H9 (cell line): ENCODE data around the gene PRUNE1. TPM values are rescaled to one million over a fixed set of nuclear protein-coding genes. Genes with fewer than 3 reads are reported as not detected.

Source experiments
- DNase-seq: peaks from one replicate; pipeline ENCODE4 v3.0.0-alpha.2; 2017
- H2AFZ ChIP-seq: one replicate; pipeline ENCODE4 v1.6.1; 2013; ENCODE audit warnings: mild to moderate bottlenecking, low read length, control low read depth, moderate library complexity
- H2AK5ac ChIP-seq: 2 replicates; pipeline ENCODE4 v1.6.1; 2013; ENCODE audit warnings: low read length, control low read depth, mixed read lengths; ENCODE audit not compliant: insufficient read length
- H2BK120ac ChIP-seq: one replicate; pipeline ENCODE4 v1.6.1; 2013; ENCODE audit warnings: low read depth, mild to moderate bottlenecking, low read length, control low read depth, inconsistent platforms; ENCODE audit not compliant: poor library complexity, severe bottlenecking
- H2BK12ac ChIP-seq: 2 replicates; pipeline ENCODE4 v1.6.1; 2013; ENCODE audit warnings: low read length, control low read depth, mixed read lengths, low read depth; ENCODE audit not compliant: insufficient read length
- H2BK15ac ChIP-seq: 2 replicates; pipeline ENCODE4 v1.6.1; 2013; ENCODE audit warnings: low read depth, low read length, control low read depth
- H2BK20ac ChIP-seq: one replicate; pipeline ENCODE4 v1.6.1; 2013; ENCODE audit warnings: low read depth, mild to moderate bottlenecking, low read length, control low read depth, inconsistent platforms; ENCODE audit not compliant: poor library complexity, severe bottlenecking
- H2BK5ac ChIP-seq: 2 replicates; pipeline ENCODE4 v1.6.1; 2013; ENCODE audit warnings: low read length, control low read depth, mixed read lengths; ENCODE audit not compliant: insufficient read length
- H3K14ac ChIP-seq: 2 replicates; pipeline ENCODE4 v1.6.1; 2013; ENCODE audit warnings: low read length, control low read depth; ENCODE audit not compliant: insufficient read depth
- H3K18ac ChIP-seq: 2 replicates; pipeline ENCODE4 v1.6.1; 2013; ENCODE audit warnings: low read depth, mild to moderate bottlenecking, mixed read lengths, low read length, control low read depth; ENCODE audit not compliant: insufficient read length
- H3K23ac ChIP-seq: 2 replicates; pipeline ENCODE4 v1.6.1; 2013; ENCODE audit warnings: low read length, control low read depth, mixed read lengths, low read depth; ENCODE audit not compliant: insufficient read length
- H3K23me2 ChIP-seq: 2 replicates; pipeline ENCODE4 v1.6.1; 2013; ENCODE audit warnings: low read depth, mild to moderate bottlenecking, mixed read lengths, low read length, control low read depth; ENCODE audit not compliant: insufficient read length, poor library complexity, severe bottlenecking
- H3K27ac ChIP-seq: 2 replicates; pipeline ENCODE4 v1.5.1; 2013; ENCODE audit warnings: low read length, control low read depth, mixed read lengths, low read depth; ENCODE audit not compliant: insufficient read length
- H3K27me3 ChIP-seq: 2 replicates; pipeline ENCODE4 v1.6.1; 2013; ENCODE audit warnings: low read length, control low read depth, inconsistent platforms; ENCODE audit not compliant: insufficient read depth
- H3K4ac ChIP-seq: 2 replicates; pipeline ENCODE4 v1.6.1; 2013; ENCODE audit warnings: low read depth, mild to moderate bottlenecking, control low read depth, inconsistent platforms, low read length, moderate library complexity
- H3K4me1 ChIP-seq: 2 replicates; pipeline ENCODE4 v1.6.1; 2013; ENCODE audit warnings: low read length, control low read depth, inconsistent platforms; ENCODE audit not compliant: insufficient read depth
- H3K4me2 ChIP-seq: 2 replicates; pipeline ENCODE4 v1.6.1; 2013; ENCODE audit warnings: low read length, control low read depth, mixed read lengths; ENCODE audit not compliant: insufficient read length, insufficient read depth
- H3K56ac ChIP-seq: 2 replicates; pipeline ENCODE4 v1.6.1; 2013; ENCODE audit warnings: low read depth, mild to moderate bottlenecking, mixed read lengths, low read length, control low read depth; ENCODE audit not compliant: insufficient read length
- H3K79me1 ChIP-seq: 2 replicates; pipeline ENCODE4 v1.6.1; 2013; ENCODE audit warnings: low read depth, mild to moderate bottlenecking, moderate library complexity, low read length, control low read depth, inconsistent platforms; ENCODE audit not compliant: insufficient read depth, poor library complexity, severe bottlenecking
- H3K79me2 ChIP-seq: 2 replicates; pipeline ENCODE4 v1.6.1; 2013; ENCODE audit warnings: low read length, control low read depth, inconsistent platforms; ENCODE audit not compliant: insufficient read depth
- H3K9ac ChIP-seq: 2 replicates; pipeline ENCODE4 v1.6.1; 2013; ENCODE audit warnings: low read length, control low read depth, mixed read lengths; ENCODE audit not compliant: insufficient read length; ENCODE audit errors: extremely low read depth
- H3K9me3 ChIP-seq: one replicate; pipeline ENCODE4 v1.6.1; 2013; ENCODE audit warnings: low read depth, low read length, inconsistent platforms; ENCODE audit not compliant: control insufficient read depth
- H3T11ph ChIP-seq: one replicate; pipeline ENCODE4 v1.6.1; 2013; ENCODE audit warnings: mild to moderate bottlenecking, low read length, control low read depth, inconsistent platforms
- H4K20me1 ChIP-seq: one replicate; pipeline ENCODE4 v1.6.1; 2013; ENCODE audit not compliant: control insufficient read depth, insufficient read length, insufficient read depth
- H4K5ac ChIP-seq: 2 replicates; pipeline ENCODE4 v1.6.1; 2013; ENCODE audit warnings: low read depth, mild to moderate bottlenecking, mixed read lengths, low read length, control low read depth; ENCODE audit not compliant: insufficient read length
- H4K8ac ChIP-seq: replicated peaks from 2 replicates; pipeline ENCODE4 v1.6.1; 2013; ENCODE audit warnings: low read length, control low read depth, mixed read lengths, low read depth; ENCODE audit not compliant: insufficient read length
- H4K91ac ChIP-seq: 2 replicates; pipeline ENCODE4 v1.6.1; 2013; ENCODE audit warnings: low read depth, mild to moderate bottlenecking, moderate library complexity, mixed read lengths, low read length, control low read depth; ENCODE audit not compliant: insufficient read length
- H3K27ac Mint-ChIP-seq, 3 experiments: 2 replicates in 2 of 3; 3 replicates in 1 of 3; pipeline ENCODE4 v1.8.0; 2020 to 2021; ENCODE audit warnings: mixed read lengths in 3 of 3, mild to moderate bottlenecking in 1 of 3, moderate library complexity in 1 of 3
- H3K27me3 Mint-ChIP-seq: 2 replicates; pipeline ENCODE4 v1.8.0; 2021; ENCODE audit warnings: low read depth, mild to moderate bottlenecking, moderate library complexity, mixed read lengths
- H3K36me3 Mint-ChIP-seq, 3 experiments: 2 replicates in 2 of 3; 3 replicates in 1 of 3; pipeline ENCODE4 v1.8.0; 2020 to 2021; ENCODE audit warnings: low read depth in 3 of 3, mixed read lengths in 3 of 3; ENCODE audit not compliant: insufficient read depth in 1 of 3
- H3K4me1 Mint-ChIP-seq, 2 experiments: 2 replicates each; pipeline ENCODE4 v1.8.0; 2020; ENCODE audit warnings: mixed read lengths in 2 of 2
- H3K4me3 Mint-ChIP-seq, 2 experiments: 2 replicates in 1 of 2; 3 replicates in 1 of 2; pipeline ENCODE4 v1.8.0; 2020 to 2021; ENCODE audit warnings: mild to moderate bottlenecking in 2 of 2, mixed read lengths in 2 of 2, moderate library complexity in 1 of 2
- H3K9me3 Mint-ChIP-seq, 2 experiments: 2 replicates in 1 of 2; 3 replicates in 1 of 2; pipeline ENCODE4 v1.8.0; 2020; ENCODE audit warnings: mild to moderate bottlenecking in 2 of 2, mixed read lengths in 2 of 2, moderate library complexity in 1 of 2
- total RNA-seq: library from RNA; stranded (reverse); gene quantifications from 2 replicates; pipeline ENCODE4 v1.2.1, GENCODE V29; 2021
- TF ChIP-seq, protein P1 (sequence below): fragments of 200-600 bp; sonication (generic); conservative IDR thresholded peaks from 3 replicates; pipeline ENCODE4 v1.8.0; 2021; ENCODE audit warnings: antibody characterized with exemption, mild to moderate bottlenecking

Gene PRUNE1
- total RNA-seq, 1 experiment from 2014 or later, result 22.3 TPM

DNA sequence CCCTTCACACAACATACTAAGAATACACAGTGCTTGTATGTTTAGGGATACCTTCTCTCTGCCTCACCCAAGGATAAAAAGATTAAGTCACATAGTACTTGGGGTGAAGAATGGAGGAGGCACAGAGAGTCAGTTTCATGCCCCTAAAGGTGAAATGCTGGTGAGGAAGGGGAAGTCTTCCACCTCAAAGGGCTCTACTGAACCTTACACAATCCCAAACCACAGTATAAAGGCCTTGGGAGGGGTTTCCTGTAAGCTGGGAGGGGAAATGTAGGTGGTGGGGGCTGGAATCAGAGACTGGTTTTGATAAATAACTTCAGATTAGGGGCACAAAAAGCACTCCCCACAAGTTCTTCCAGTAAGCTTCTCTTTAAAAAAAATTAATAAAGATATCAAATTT, 5.1 kb upstream of the PRUNE1 start:
- H2BK20ac ChIP-seq, result no peak overlapping the region
- no peak overlapping the region for H3K4ac ChIP-seq
- H3K14ac ChIP-seq, result no peak overlapping the region
- no peak overlapping the region for H3K4me2 ChIP-seq
- H3K27me3 ChIP-seq, result no peaks in the 10 kb centered on the region
- no peaks in the 10 kb centered on the region for H4K20me1 ChIP-seq
- Mint-ChIP-seq H3K36me3 (peaks cover 0 to 8% (median 5%) of the 10 kb centered on the region in 3 experiments; a peak in 2 of 7 replicates), H3K27me3 (no peaks in the 10 kb centered on the region; the same call in 1 of the 2 replicates), H3K4me3 (no peak overlapping the region), H3K4me1 (peaks cover 28 to 34% of the 10 kb centered on the region in 2 experiments), H3K9me3 (no peaks in the 10 kb centered on the region; a peak in 1 of 5 replicates), H3K27ac (no peak overlapping the region)
- H3K79me1 ChIP-seq, result no peaks in the 10 kb centered on the region
- no peak overlapping the region for H2BK12ac ChIP-seq
- H4K91ac ChIP-seq, result no peak overlapping the region
- H2BK15ac ChIP-seq, result no peak overlapping the region
- no peak overlapping the region for H3K56ac ChIP-seq
- TF ChIP-seq, protein P1, sequence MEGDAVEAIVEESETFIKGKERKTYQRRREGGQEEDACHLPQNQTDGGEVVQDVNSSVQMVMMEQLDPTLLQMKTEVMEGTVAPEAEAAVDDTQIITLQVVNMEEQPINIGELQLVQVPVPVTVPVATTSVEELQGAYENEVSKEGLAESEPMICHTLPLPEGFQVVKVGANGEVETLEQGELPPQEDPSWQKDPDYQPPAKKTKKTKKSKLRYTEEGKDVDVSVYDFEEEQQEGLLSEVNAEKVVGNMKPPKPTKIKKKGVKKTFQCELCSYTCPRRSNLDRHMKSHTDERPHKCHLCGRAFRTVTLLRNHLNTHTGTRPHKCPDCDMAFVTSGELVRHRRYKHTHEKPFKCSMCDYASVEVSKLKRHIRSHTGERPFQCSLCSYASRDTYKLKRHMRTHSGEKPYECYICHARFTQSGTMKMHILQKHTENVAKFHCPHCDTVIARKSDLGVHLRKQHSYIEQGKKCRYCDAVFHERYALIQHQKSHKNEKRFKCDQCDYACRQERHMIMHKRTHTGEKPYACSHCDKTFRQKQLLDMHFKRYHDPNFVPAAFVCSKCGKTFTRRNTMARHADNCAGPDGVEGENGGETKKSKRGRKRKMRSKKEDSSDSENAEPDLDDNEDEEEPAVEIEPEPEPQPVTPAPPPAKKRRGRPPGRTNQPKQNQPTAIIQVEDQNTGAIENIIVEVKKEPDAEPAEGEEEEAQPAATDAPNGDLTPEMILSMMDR, result no peak
- H3K27ac ChIP-seq, result no peak overlapping the region
- peaks cover 4% of the 10 kb centered on the region for H3K23me2 ChIP-seq
- H2BK5ac ChIP-seq, result no peak overlapping the region
- H3K9ac ChIP-seq, result no peak overlapping the region
- H3K4me1 ChIP-seq, result peaks cover 8% of the 10 kb centered on the region; the same call in 1 of the 2 replicates
- H4K8ac ChIP-seq, result no peak overlapping the region
- no peak overlapping the region for H3K18ac ChIP-seq
- no peaks in the 10 kb centered on the region for H3K79me2 ChIP-seq
- no peak overlapping the region for H3K23ac ChIP-seq
- no peak overlapping the region for H2BK120ac ChIP-seq
- H3K9me3 ChIP-seq, result no peaks in the 10 kb centered on the region
- no peak overlapping the region for H2AFZ ChIP-seq
- H3T11ph ChIP-seq, result no peak overlapping the region
- no peak overlapping the region for H4K5ac ChIP-seq
- DNase-seq, result no peak
- no peak overlapping the region for H2AK5ac ChIP-seq
